Thyroid gland (tissue), 4 donors: ENCODE data around the gene ROCK1.

Experiments used
- CTCF ChIP-seq, 6 experiments: fragments of 200-600 bp in 3 of 6; fragments of 450-650 bp in 3 of 6; sonication (generic) in 3 of 6; IDR thresholded peaks; one replicate each; pipeline ENCODE4 v1.5.1; 2016 to 2019; ENCODE audit warnings: antibody characterized with exemption in 6 of 6, mild to moderate bottlenecking in 2 of 6, inconsistent platforms in 1 of 6, moderate library complexity in 1 of 6
- POLR2A ChIP-seq, 2 donors: fragments of 450-650 bp; IDR thresholded peaks; one replicate each; pipeline ENCODE4 v1.6.1; 2017; ENCODE audit warnings: antibody characterized with exemption in 2 of 2, mild to moderate bottlenecking in 2 of 2, moderate library complexity in 1 of 2

DNA sequence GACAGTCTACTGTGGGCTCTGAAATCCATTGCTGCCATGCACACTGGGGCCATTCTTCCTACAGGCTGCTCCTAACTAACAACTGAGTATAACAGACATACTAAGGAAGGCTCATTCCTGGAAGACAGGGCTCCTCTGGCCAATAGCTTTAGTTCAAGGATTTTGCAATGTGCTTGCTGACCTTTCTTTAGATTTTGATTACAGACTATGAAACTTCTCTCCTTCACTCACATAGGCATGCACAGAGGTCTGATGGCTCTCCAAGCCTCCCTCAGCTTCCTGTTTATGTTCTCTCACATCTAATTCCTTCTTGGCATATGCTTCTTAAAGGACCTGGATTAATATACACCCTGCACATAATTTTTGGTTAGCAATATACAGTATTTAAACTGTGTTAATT, 34.4 kb upstream of the ROCK1 start:
- TF ChIP-seq CTCF (IDR thresholded peaks at IDR 0.05), result no peak
- TF ChIP-seq POLR2A (IDR thresholded peaks at IDR 0.05), result no peak
